ENCODE results near the gene ZNF385B. TPM values are rescaled to one million over a fixed set of nuclear protein-coding genes. Genes with fewer than 3 reads are reported as not detected.

Gene ZNF385B
- total and polyA plus RNA-seq, 2 donors from 2014 or later: 5.9 to 10.9 TPM

DNA sequence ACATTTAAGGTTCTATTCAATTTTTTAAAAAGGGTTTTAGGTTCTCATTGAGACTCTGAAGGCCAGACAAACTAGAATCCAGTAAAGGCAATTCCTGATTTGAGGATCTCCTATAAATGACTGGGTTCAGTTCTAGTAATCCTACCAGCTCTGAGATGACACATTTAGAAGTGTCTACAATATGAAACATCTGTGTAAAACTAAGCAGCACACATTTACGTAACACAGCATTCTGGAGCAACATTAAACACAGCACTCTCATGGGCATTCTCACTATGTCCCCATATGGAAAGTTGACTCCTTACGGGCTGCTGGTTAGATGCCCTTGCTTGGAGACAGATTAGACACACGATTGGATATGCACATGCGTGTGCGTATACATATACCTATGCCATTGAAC lies 114.4 kb downstream of the ZNF385B start:
- FAIRE-seq: no peak
- intact Hi-C loops (cut with DNase I): loop anchor here (10.0 kb wide), 1 partner anchor 322 kb away; no protein-coding TSS in a partner anchor
- DNase-seq: no peak
- TF ChIP-seq CTCF (IDR thresholded peaks at IDR 0.05; ENCODE audit: borderline replicate concordance, extremely low read depth, insufficient read depth): no peak
- Histone ChIP-seq H3K27me3 (ENCODE audit: control insufficient read depth, insufficient read depth, low read length) (no peaks in the 10 kb centered on the region), H3K27ac (ENCODE audit: low read depth in 2 of 2, low read length in 2 of 2) (no peak overlapping the region), H3K9me3 (ENCODE audit: control insufficient read depth in 2 of 3, insufficient read depth in 1 of 3, low read length in 3 of 3) (no peaks in the 10 kb centered on the region), H3K4me1 (ENCODE audit: control insufficient read depth in 2 of 3, insufficient read depth in 2 of 3, low read depth in 1 of 3, low read length in 3 of 3) (no peaks in the 10 kb centered on the region), H3K4me3 (ENCODE audit: low read length in 3 of 3) (no peak overlapping the region), H3K36me3 (ENCODE audit: control insufficient read depth in 2 of 3, insufficient read depth in 3 of 3, low read length in 3 of 3) (no peaks in the 10 kb centered on the region), H3K9ac (ENCODE audit: low read length in 3 of 3) (no peak overlapping the region)

DNA sequence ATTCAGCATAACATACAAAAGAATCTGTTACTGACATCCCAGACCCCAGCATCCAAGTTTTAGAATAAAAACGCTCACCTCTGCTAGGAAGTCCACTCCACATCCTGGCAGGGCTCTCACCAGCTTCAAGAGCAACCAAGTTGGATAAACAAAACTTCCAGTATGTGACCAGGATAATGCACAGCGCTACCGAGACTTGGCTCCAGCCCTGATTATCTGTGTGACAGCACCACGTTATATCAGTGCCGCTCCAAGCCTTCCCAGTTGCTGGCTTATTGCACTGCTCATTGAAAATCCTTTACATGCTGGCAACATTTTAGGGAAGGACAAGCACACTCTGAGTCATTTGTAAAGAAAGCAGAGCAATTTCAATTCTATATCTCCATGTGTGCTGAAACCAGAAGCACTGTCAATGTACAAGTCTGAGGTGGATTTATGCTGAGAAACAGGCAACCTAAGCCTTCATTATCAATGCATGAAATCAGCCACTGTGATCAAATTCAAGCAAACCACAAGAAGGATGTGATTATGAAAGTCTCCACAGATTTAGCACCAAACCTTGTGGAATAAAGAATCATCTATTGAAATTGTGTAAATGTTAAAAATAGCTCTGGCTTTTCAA lies 115.7 kb downstream of the ZNF385B start:
- DNase-seq (no peak), FAIRE-seq (no peak)
- Histone ChIP-seq H3K4me3 (ENCODE audit: low read length in 3 of 3) (no peak overlapping the region), H3K27ac (ENCODE audit: low read depth in 2 of 2, low read length in 2 of 2) (no peak overlapping the region), H3K9me3 (ENCODE audit: control insufficient read depth in 2 of 3, insufficient read depth in 1 of 3, low read length in 3 of 3) (no peaks in the 10 kb centered on the region), H3K36me3 (ENCODE audit: control insufficient read depth in 2 of 3, insufficient read depth in 3 of 3, low read length in 3 of 3) (no peaks in the 10 kb centered on the region), H3K9ac (ENCODE audit: low read length in 3 of 3) (no peak overlapping the region), H3K4me1 (ENCODE audit: control insufficient read depth in 2 of 3, insufficient read depth in 2 of 3, low read depth in 1 of 3, low read length in 3 of 3) (no peaks in the 10 kb centered on the region), H3K27me3 (ENCODE audit: control insufficient read depth, insufficient read depth, low read length) (no peaks in the 10 kb centered on the region)
- TF ChIP-seq CTCF (IDR thresholded peaks at IDR 0.05; ENCODE audit: borderline replicate concordance, extremely low read depth, insufficient read depth): no peak
- intact Hi-C loops (cut with DNase I): loop anchor here (10.0 kb wide), 1 partner anchor 321 kb away; no protein-coding TSS in a partner anchor

DNA sequence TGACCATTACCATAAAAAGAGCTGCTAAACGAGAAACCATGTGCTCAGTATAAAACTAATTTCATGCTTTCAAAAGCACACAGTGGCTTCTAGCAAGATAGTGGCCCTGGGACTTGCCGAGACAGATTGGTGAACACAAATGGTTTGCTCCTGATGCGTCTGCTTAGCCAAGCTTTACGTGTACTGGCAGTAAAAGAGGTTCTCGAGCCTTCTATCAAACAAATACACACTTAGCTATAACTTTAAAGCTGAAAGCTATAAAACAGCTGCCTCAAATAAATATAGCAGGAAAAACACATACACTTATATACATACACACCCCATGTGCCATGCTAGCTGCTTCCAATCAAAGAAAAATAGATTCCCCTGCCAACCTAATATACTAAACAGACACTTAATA lies 117.0 kb downstream of the ZNF385B start:
- intact Hi-C loops (cut with DNase I): loop anchor here (10.0 kb wide), 1 partner anchor 320 kb away; no protein-coding TSS in a partner anchor
- no peaks in the 10 kb centered on the region for H3K4me1 ChIP-seq (ENCODE audit: control insufficient read depth in 2 of 3, insufficient read depth in 2 of 3, low read depth in 1 of 3, low read length in 3 of 3)
- no peak for TF ChIP-seq CTCF (IDR thresholded peaks at IDR 0.05; ENCODE audit: borderline replicate concordance, extremely low read depth, insufficient read depth)
- no peak overlapping the region for H3K9ac ChIP-seq (ENCODE audit: low read length in 3 of 3)
- H3K27ac ChIP-seq (ENCODE audit: low read depth in 2 of 2, low read length in 2 of 2): no peak overlapping the region
- FAIRE-seq: no peak
- H3K9me3 ChIP-seq (ENCODE audit: control insufficient read depth in 2 of 3, insufficient read depth in 1 of 3, low read length in 3 of 3): no peaks in the 10 kb centered on the region
- H3K4me3 ChIP-seq (ENCODE audit: low read length in 3 of 3): no peak overlapping the region
- no peaks in the 10 kb centered on the region for H3K36me3 ChIP-seq (ENCODE audit: control insufficient read depth in 2 of 3, insufficient read depth in 3 of 3, low read length in 3 of 3)
- no peak for DNase-seq
- H3K27me3 ChIP-seq (ENCODE audit: control insufficient read depth, insufficient read depth, low read length): no peaks in the 10 kb centered on the region
